ENCODE measurements around the gene NEK4. TPM values are rescaled to one million over a fixed set of nuclear protein-coding genes. Genes with fewer than 3 reads are reported as not detected.

The NEK4 gene
- total and polyA plus RNA-seq, 2 of the 13 experiments (the other 11 are each of a cell fraction or from before 2014, with no cell fraction given): 16.5 to 38.0 TPM

DNA sequence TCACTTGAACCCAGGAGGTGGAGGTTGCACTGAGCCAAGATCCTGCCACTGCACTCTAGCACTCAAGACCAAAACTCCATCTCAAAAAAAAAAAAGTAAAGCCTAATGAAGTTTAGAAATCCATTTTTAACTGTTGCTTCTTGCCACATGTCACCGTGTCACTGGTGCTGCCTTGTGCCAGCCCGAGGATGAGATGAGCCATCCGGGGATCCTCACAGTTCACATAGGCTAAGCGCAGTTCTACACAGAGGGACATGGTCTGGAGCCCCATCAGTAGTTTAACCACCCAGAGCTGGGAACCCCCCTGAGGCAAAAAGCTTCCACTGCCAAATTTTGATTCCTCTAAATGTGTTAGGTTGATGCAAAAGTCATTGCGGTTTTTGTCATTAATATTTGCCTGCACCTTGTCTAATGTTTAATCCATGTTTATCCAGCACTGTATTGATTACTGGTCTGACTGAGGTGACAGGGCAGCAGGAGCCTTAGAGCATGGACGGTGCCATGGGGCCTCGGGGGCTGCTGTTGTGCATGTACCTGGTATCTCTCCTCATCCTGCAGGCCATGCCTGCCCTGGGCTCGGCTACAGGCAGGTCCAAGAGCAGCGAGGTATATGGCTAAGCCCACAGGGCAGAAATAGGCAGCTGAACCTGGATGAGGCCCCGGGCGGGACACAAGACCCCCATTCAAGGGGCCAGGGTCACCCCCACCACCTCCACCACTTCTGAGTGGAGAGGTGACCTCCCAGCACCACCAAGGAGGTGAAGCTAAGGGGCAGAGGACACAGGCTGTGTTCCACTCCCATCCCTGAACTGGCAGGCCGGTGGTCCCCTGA is 6.6 kb upstream of the NEK4 start, which contains the start of gene ITIH1 (continued):
- TF ChIP-seq ZNF407 (CRISPR knock-in tag; IDR thresholded peaks at IDR 0.05; ENCODE audit: not compliant biosample characterization) (no peak), PAXIP1 (CRISPR knock-in tag; conservative IDR thresholded peaks at IDR 0.05) (peak; percentile 76), TEAD3 (CRISPR knock-in tag; optimal IDR thresholded peaks at IDR 0.05; ENCODE audit: borderline replicate concordance) (no peak), NCOA2 (CRISPR knock-in tag; IDR thresholded peaks at IDR 0.05) (0 out of 2 replicates have a peak, but pooled peaks have one; percentile 23), FOXK2 (IDR thresholded peaks at IDR 0.05) (no peak), FOXO1 (CRISPR knock-in tag; IDR thresholded peaks at IDR 0.05) (peak; percentile 25; the same call in 1 of the 2 replicates), HNF1A (IDR thresholded peaks at IDR 0.05; ENCODE audit: low read depth) (peak; percentile 66), HNF1A (CRISPR knock-in tag; IDR thresholded peaks at IDR 0.05; ENCODE audit: borderline replicate concordance) (no peak), ZNF333 (CRISPR knock-in tag; IDR thresholded peaks at IDR 0.05; ENCODE audit: borderline replicate concordance) (peak; percentile 37; the same call in 1 of the 2 replicates), KDM5B (CRISPR knock-in tag; IDR thresholded peaks at IDR 0.05; ENCODE audit: borderline replicate concordance) (peak; percentile 45; the same call in 1 of the 2 replicates), GATAD2A (CRISPR knock-in tag; IDR thresholded peaks at IDR 0.05) (peak; percentile 59), ZFX (CRISPR knock-in tag; IDR thresholded peaks at IDR 0.05; ENCODE audit: low read depth) (peak; percentile 22; the same call in 1 of the 2 replicates), SALL1 (CRISPR knock-in tag; IDR thresholded peaks at IDR 0.05) (peak; percentile 71)

Measured in HepG2 (cell line).